GM12873 (cell line): ENCODE measurements around the gene TCF12.

Experiments
- TF ChIP-seq, protein P1 (sequence below): IDR thresholded peaks from 2 replicates; pipeline ENCODE4 v1.5.1; 2012; ENCODE audit warnings: low read depth, mild to moderate bottlenecking, moderate library complexity, low read length, control low read depth; ENCODE audit not compliant: insufficient read depth; ENCODE audit errors: missing control alignments

The TCF12 gene

DNA sequence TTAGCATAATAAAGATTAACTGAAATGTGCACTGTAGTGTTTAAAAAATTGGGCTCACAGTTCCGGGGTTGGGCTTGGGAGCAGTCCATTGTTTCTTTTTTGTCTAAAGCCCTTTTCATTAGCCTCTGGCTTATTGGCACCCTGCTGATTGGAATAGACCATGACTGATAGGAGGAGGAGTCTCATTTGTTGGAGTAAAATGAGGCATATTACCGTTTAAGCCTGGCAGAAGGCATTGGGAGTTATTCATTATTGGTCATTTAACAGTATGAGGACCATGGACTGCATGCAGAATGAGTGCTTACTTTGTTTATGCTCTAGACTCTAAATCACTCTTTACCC lies 318.8 kb downstream of the TCF12 start:
- TF ChIP-seq, protein P1, sequence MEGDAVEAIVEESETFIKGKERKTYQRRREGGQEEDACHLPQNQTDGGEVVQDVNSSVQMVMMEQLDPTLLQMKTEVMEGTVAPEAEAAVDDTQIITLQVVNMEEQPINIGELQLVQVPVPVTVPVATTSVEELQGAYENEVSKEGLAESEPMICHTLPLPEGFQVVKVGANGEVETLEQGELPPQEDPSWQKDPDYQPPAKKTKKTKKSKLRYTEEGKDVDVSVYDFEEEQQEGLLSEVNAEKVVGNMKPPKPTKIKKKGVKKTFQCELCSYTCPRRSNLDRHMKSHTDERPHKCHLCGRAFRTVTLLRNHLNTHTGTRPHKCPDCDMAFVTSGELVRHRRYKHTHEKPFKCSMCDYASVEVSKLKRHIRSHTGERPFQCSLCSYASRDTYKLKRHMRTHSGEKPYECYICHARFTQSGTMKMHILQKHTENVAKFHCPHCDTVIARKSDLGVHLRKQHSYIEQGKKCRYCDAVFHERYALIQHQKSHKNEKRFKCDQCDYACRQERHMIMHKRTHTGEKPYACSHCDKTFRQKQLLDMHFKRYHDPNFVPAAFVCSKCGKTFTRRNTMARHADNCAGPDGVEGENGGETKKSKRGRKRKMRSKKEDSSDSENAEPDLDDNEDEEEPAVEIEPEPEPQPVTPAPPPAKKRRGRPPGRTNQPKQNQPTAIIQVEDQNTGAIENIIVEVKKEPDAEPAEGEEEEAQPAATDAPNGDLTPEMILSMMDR, result no peak

DNA sequence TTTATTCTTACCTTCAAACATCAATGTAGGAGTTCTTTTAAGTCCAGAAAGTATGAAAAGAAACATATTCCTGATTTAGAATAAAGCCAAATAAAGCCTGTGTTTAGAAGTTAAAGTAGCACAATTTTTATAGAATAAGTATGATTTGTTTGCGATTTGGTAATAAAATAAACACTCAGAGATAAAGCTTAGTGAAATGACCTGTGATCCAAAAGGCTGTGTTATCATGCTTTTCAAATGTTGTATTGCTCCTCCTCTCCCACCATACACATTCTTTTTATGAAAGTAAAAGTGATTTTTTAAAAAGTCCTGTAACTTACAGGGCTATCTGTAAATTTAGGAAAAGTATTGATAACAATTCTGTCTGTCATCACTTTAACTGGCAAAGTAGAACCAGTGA lies 319.2 kb downstream of the TCF12 start:
- TF ChIP-seq, protein P1, result no peak

DNA sequence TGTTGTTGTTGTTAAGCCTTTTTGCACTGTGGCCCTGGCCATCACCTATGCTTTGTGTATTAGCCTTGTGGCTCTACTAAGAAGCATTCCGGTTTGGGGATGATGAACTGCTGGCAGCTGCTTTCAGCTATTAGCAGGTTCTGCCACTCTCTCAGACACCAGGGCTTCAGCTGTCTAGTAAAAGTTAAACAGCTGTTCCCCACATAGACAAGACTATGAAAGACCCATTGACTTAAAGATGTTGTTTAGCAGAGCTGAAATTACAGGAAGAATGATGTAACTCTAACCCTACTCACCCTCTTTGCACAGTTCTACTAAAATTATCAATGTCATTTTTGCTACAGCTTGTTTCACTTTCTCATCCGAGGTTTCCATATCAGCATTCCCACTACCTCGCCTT lies 326.7 kb downstream of the TCF12 start:
- TF ChIP-seq, protein P1, result no peak

DNA sequence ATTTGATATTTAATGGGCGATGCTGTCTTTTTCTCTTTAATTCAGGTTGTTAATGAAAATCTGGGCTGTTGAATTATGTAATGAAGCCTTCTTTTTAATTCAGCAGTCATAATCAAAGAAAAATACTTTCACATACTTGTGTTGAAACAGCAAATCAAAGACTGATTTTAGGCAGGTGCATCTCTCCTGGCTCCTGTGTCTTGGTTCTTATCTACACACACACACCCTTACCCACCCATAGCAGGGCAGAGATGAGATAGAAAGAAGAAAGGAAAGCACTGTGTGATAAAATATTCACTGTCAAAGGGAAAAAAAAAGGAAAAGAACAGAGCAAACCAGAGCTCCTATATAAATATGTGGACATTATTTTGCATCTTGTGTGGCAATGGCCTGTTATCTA lies 327.3 kb downstream of the TCF12 start:
- TF ChIP-seq, protein P1, result no peak

DNA sequence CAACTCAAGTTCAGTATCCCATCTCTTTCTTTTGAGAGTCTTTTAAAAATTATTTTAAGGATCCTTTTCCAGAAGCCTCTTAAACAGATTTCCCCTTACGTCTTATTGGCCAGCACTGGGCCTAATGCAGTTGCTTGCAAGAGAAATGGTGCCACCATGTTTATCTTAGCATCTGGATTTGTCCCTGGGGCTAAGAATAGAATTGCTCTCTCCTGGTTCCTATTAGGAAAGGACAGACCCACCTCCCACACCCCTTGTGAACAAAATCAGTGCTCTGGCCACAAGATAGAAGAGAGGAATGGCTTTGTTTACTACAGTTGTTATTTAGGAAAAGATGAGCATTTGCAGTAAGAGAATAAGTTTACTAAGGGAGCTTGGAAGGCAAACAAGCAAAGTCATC lies 329.6 kb downstream of the TCF12 start:
- TF ChIP-seq, protein P1, result no peak

DNA sequence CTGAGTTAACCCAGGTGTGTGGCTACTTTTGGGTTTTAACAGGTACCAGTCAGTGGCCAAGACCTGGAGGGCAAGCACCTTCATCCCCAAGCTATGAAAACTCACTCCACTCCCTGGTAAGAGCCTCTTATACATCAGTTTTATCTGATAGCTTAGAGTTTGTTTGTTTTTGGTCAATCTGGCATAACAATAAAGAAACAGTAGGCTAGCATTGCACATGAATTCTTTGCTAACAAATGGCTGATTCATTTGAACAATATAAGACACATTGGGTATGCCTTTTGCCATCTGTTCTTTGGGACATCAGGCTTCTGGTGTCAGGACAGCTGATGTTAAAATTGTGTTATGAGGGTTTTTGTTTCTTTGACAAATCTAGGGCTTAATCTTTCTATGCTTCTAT lies 332.9 kb downstream of the TCF12 start:
- TF ChIP-seq, protein P1, result no peak

DNA sequence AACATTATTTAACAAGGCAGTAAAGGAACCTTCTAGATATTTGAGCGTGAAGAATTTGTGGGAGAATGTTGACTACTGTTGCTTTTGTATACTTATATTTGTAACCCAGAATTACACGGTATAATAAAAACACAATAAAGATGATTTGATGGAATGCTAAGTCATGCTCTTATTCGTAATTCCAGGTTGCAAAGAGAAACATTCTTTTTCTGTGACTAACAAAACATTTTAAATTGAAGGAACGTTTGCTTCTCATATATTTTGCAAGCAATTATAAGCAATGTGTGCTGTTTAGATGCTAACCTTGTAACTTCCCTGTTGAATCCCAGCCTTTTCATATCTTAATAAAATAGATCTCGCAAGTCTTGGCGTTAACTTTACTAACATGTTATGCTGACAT lies 333.5 kb downstream of the TCF12 start:
- TF ChIP-seq, protein P1, result no peak

DNA sequence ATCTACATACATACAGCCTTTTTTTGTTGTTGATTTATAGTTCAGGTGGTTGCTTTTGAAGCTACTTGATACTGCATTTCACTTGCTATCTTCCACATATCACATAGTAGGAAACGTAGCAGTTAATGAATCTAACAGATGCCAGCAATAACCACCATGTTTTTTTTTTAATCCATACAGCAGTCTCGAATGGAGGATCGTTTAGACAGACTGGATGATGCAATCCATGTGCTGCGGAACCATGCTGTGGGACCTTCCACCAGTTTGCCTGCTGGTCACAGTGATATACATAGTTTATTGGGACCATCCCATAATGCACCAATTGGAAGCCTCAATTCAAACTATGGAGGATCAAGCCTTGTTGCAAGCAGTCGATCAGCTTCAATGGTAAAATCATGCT lies 334.6 kb downstream of the TCF12 start:
- TF ChIP-seq, protein P1, result no peak
